ENCODE data around the gene TRMT10B. TPM values are rescaled to one million over a fixed set of nuclear protein-coding genes. Genes with fewer than 3 reads are reported as not detected.
"Not testable (repeated sequence)": the region's sequence is repeated elsewhere in the genome, so short reads cannot be mapped to it uniquely, and the experiment has no call there.

The TRMT10B gene
- total and polyA plus RNA-seq, 2 experiments from 2014 or later: 4.1 to 8.8 TPM

- Histone ChIP-seq H3K36me3 (no peaks in the 10 kb centered on the region), H3K4me1 (ENCODE audit: low read depth) (no peaks in the 10 kb centered on the region), H3K27me3 (no peaks in the 10 kb centered on the region), H3K9me3 (ENCODE audit: low read depth) (no peaks in the 10 kb centered on the region), H3K4me3 (no peak overlapping the region), H3K27ac (no peak overlapping the region)
- DNase-seq (ENCODE audit: low read depth in 1 of 2, low spot score in 1 of 2): no peak
- TF ChIP-seq CTCF (IDR thresholded peaks at IDR 0.05; ENCODE audit: low read depth, low read length): no peak
Measured at GRCh38 chr9:37751186-37751585, 2.4 kb upstream of the TRMT10B start.

GRCh38 chr9:37751704-37752103 is 1.9 kb upstream of the TRMT10B start:
- H3K9me3 ChIP-seq (ENCODE audit: low read depth); H3K27ac ChIP-seq; H3K36me3 ChIP-seq; DNase-seq (ENCODE audit: low read depth in 1 of 2, low spot score in 1 of 2); H3K4me1 ChIP-seq (ENCODE audit: low read depth); H3K27me3 ChIP-seq; H3K4me3 ChIP-seq: not testable (repeated sequence)

- H3K4me1 ChIP-seq (ENCODE audit: low read depth); H3K36me3 ChIP-seq; H3K9me3 ChIP-seq (ENCODE audit: low read depth); H3K4me3 ChIP-seq; DNase-seq (ENCODE audit: low read depth in 1 of 2, low spot score in 1 of 2); H3K27me3 ChIP-seq; H3K27ac ChIP-seq: not testable (repeated sequence)
Measured at GRCh38 chr9:37752112-37752511, 1.5 kb upstream of the TRMT10B start.

- Histone ChIP-seq H3K36me3 (no peaks in the 10 kb centered on the region), H3K4me3 (peak overlapping the region; percentile 55), H3K27ac (no peak overlapping the region), H3K4me1 (ENCODE audit: low read depth) (no peaks in the 10 kb centered on the region), H3K27me3 (no peaks in the 10 kb centered on the region), H3K9me3 (ENCODE audit: low read depth) (no peaks in the 10 kb centered on the region)
- no peak for DNase-seq (ENCODE audit: low read depth in 1 of 2, low spot score in 1 of 2)
- TF ChIP-seq CTCF (IDR thresholded peaks at IDR 0.05; ENCODE audit: low read depth, low read length): no peak
Measured at GRCh38 chr9:37752642-37753488, 740 bp upstream of the TRMT10B start.

- Histone ChIP-seq H3K27ac (no peak overlapping the region), H3K9me3 (ENCODE audit: low read depth) (no peaks in the 10 kb centered on the region), H3K36me3 (peaks cover under 1% of the 10 kb centered on the region), H3K4me3 (no peak overlapping the region), H3K4me1 (ENCODE audit: low read depth) (no peaks in the 10 kb centered on the region), H3K27me3 (no peaks in the 10 kb centered on the region)
- no peak for DNase-seq (ENCODE audit: low read depth in 1 of 2, low spot score in 1 of 2)
- TF ChIP-seq CTCF (IDR thresholded peaks at IDR 0.05; ENCODE audit: low read depth, low read length): no peak
Measured at GRCh38 chr9:37758747-37759146, 5.1 kb downstream of the TRMT10B start.

- no peak overlapping the region for H3K4me3 ChIP-seq
- TF ChIP-seq CTCF (IDR thresholded peaks at IDR 0.05; ENCODE audit: low read depth, low read length): no peak
- no peaks in the 10 kb centered on the region for H3K4me1 ChIP-seq (ENCODE audit: low read depth)
- H3K9me3 ChIP-seq (ENCODE audit: low read depth): no peaks in the 10 kb centered on the region
- H3K27me3 ChIP-seq: no peaks in the 10 kb centered on the region
- H3K36me3 ChIP-seq: peaks cover 2% of the 10 kb centered on the region
- no peak overlapping the region for H3K27ac ChIP-seq
- DNase-seq (ENCODE audit: low read depth in 1 of 2, low spot score in 1 of 2): peak in 1 of 2 donors; percentile 38
Measured at GRCh38 chr9:37760416-37761161, 7.0 kb downstream of the TRMT10B start.
